Pancreas (tissue), 10 donors: ENCODE measurements around the gene BMP10. TPM values are rescaled to one million over a fixed set of nuclear protein-coding genes. Genes with fewer than 3 reads are reported as not detected.

Experiments used
- ATAC-seq, 4 donors: fragments of 200-7000 bp; cut with Tn5 transposase; one replicate each; pipeline versions ENCODE4 v1.8.0 to v1.9.1; 2020; ENCODE audit warnings: mild to moderate bottlenecking in 4 of 4, moderate library complexity in 4 of 4
- DNase-seq, 6 donors: peaks; one replicate each; pipeline ENCODE4 v3.0.0-alpha.2; 2020
- FAIRE-seq: peaks from 2 replicates; lab custom pipeline; 2012; peaks lifted over from hg19 to GRCh38; lab: Jason Lieb, UNC
- H3K27ac ChIP-seq, 4 donors: fragments of 200-600 bp; sonication (generic); 1 replicate in 3 of 4; 2 replicates in 1 of 4; pipeline versions ENCODE4 v1.5.0 to v1.8.0; 2020
- H3K27me3 ChIP-seq, 4 donors: fragments of 200-600 bp; one replicate each; pipeline ENCODE4 v1.8.0; 2021
- H3K36me3 ChIP-seq, 3 donors: fragments of 200-600 bp; sonication (generic) in 1 of 3; one replicate each; pipeline versions ENCODE4 v1.5.0 to v1.8.0; 2020 to 2021
- H3K4me1 ChIP-seq, 3 donors: fragments of 200-600 bp; one replicate each; pipeline ENCODE4 v1.8.0; 2021
- H3K4me3 ChIP-seq, 4 donors: fragments of 200-600 bp; sonication (generic) in 2 of 4; one replicate each; pipeline versions ENCODE4 v1.5.0 to v1.8.0; 2020 to 2021
- H3K9me3 ChIP-seq, 4 donors: fragments of 200-600 bp; one replicate each; pipeline ENCODE4 v1.8.0; 2021
- CTCF ChIP-seq, 4 donors: fragments of 200-600 bp; sonication (generic) in 3 of 4; IDR thresholded peaks; one replicate each; pipeline versions ENCODE4 v1.5.0 to v1.8.0; 2021; ENCODE audit warnings: antibody characterized with exemption in 4 of 4
- WGBS, 2 donors: extraction: QIAGEN DNeasy Blood & Tissue Kit; methylation state at CpG; one replicate each; pipeline ENCODE4 v1.1.7; 2013; 5-methylcytosine and 5-hydroxymethylcytosine counted together
- intact Hi-C, 3 donors: fragments of 100-400 bp; cut with DNase I; formaldehyde crosslinking; loops; one replicate each; pipeline versions ENCODE4 v1.11.1 to v1.14.2; 2022
- polyA plus RNA-seq, 2 donors: library from polyadenylated mRNA; stranded (reverse); fragments of 200-250 nt; gene quantifications; one replicate each; pipeline ENCODE4 v1.2.3, GENCODE V29; 2013
- total RNA-seq, 6 donors: library from RNA; stranded (reverse); fragmentation: NEBNext Ultra II Directional in 4 of 6; extraction: Animal tissue kit (Norgen Biotek cat#: 25700) in 4 of 6; gene quantifications; one replicate each; pipeline versions ENCODE4 v1.2.1 to v1.2.4, GENCODE V29; 2021 to 2023
- donor health status: healthy with polysubstance abuse.
- donor health status: DM: no; HTN: no; CAD: no; lungs with moderate emphysema.
- donor health status: DM: no; HTN: no; CAD: no.
- donor health status: control.
- donor health status: control.
- donor health status: Bipolar disorder and iron deficiency.
- donor health status: DM: yes; HTN: yes; CAD: no.
- donor health status: DM: no; HTN: no; CAD: no.
- donor health status: DM: no; HTN: no; CAD: no.
- donor health status: DM: yes; HTN: yes; CAD: no.

The BMP10 gene
- total and polyA plus RNA-seq, 8 donors, result not detected

GRCh38 chr2:68907920-68908253 is 36.7 kb upstream of the BMP10 start:
- Histone ChIP-seq H3K9me3 (no peaks in the 10 kb centered on the region), H3K4me3 (no peak overlapping the region), H3K27ac (no peak overlapping the region), H3K27me3 (no peaks in the 10 kb centered on the region), H3K36me3 (no peaks in the 10 kb centered on the region), H3K4me1 (peaks cover 0 to 6% (median 0%) of the 10 kb centered on the region in 3 donors)
- WGBS, 2 donors, result 70 to 85% methylated on average over 4 of the region's 4 CpGs
- intact Hi-C loops, result no loop called here
- no peak for DNase-seq
- no peak for ATAC-seq
- FAIRE-seq, result no peak
- TF ChIP-seq CTCF (IDR thresholded peaks at IDR 0.05), result no peak

GRCh38 chr2:68907232-68907919 is 36.2 kb upstream of the BMP10 start:
- no peak overlapping the region for H3K27ac ChIP-seq

GRCh38 chr2:68906716-68907115 is 35.5 kb upstream of the BMP10 start:
- FAIRE-seq, result no peak
- no peak for TF ChIP-seq CTCF (IDR thresholded peaks at IDR 0.05)
- WGBS, 2 donors, result 72 to 91% methylated on average over 3 of the region's 3 CpGs

More at GRCh38 chr2:68907232-68907919, 36.2 kb upstream of the BMP10 start:
- H3K36me3 ChIP-seq, result no peaks in the 10 kb centered on the region
- DNase-seq (no peak), ATAC-seq (no peak), FAIRE-seq (no peak)
- peaks cover 0 to 6% (median 0%) of the 10 kb centered on the region in 3 donors for H3K4me1 ChIP-seq
- no peaks in the 10 kb centered on the region for H3K9me3 ChIP-seq
- H3K27me3 ChIP-seq, result no peaks in the 10 kb centered on the region
- intact Hi-C loops, result no loop called here
- WGBS, 2 donors, result 84 to 90% methylated on average over 5 of the region's 5 CpGs
- TF ChIP-seq CTCF (IDR thresholded peaks at IDR 0.05), result no peak
- no peak overlapping the region for H3K4me3 ChIP-seq

GRCh38 chr2:68905116-68905515 is 33.9 kb upstream of the BMP10 start:
- peaks cover 0 to 6% (median 0%) of the 10 kb centered on the region in 3 donors for H3K4me1 ChIP-seq
- WGBS, 2 donors, result 72 to 85% methylated on average over 2 of the region's 2 CpGs
- no peak for DNase-seq
- H3K36me3 ChIP-seq, result no peaks in the 10 kb centered on the region
- no peaks in the 10 kb centered on the region for H3K9me3 ChIP-seq
- H3K4me3 ChIP-seq, result no peak overlapping the region
- no peak for TF ChIP-seq CTCF (IDR thresholded peaks at IDR 0.05)
- no peaks in the 10 kb centered on the region for H3K27me3 ChIP-seq
- H3K27ac ChIP-seq, result no peak overlapping the region
- intact Hi-C loops, result no loop called here
- no peak for ATAC-seq
- FAIRE-seq, result no peak

More at GRCh38 chr2:68906716-68907115, 35.5 kb upstream of the BMP10 start:
- Histone ChIP-seq H3K4me3 (no peak overlapping the region), H3K9me3 (no peaks in the 10 kb centered on the region), H3K4me1 (peaks cover 0 to 6% (median 0%) of the 10 kb centered on the region in 3 donors), H3K36me3 (no peaks in the 10 kb centered on the region), H3K27me3 (no peaks in the 10 kb centered on the region), H3K27ac (no peak overlapping the region)
- intact Hi-C loops, result no loop called here
- no peak for ATAC-seq
- DNase-seq, result no peak

GRCh38 chr2:68901561-68901960 is 30.4 kb upstream of the BMP10 start:
- H3K27ac ChIP-seq, result no peak overlapping the region
- H3K4me1 ChIP-seq, result no peaks in the 10 kb centered on the region
- H3K27me3 ChIP-seq, result no peaks in the 10 kb centered on the region
- no peak for TF ChIP-seq CTCF (IDR thresholded peaks at IDR 0.05)
- no peaks in the 10 kb centered on the region for H3K36me3 ChIP-seq
- no peak for ATAC-seq
- FAIRE-seq, result no peak
- no peaks in the 10 kb centered on the region for H3K9me3 ChIP-seq
- no peak for DNase-seq
- WGBS, 2 donors, result 81 to 86% methylated on average over 1 of the region's 1 CpG
- no peak overlapping the region for H3K4me3 ChIP-seq
- intact Hi-C loops, result no loop called here
